ENCODE measurements around the gene ACTN3.

ACTN3 gene

DNA sequence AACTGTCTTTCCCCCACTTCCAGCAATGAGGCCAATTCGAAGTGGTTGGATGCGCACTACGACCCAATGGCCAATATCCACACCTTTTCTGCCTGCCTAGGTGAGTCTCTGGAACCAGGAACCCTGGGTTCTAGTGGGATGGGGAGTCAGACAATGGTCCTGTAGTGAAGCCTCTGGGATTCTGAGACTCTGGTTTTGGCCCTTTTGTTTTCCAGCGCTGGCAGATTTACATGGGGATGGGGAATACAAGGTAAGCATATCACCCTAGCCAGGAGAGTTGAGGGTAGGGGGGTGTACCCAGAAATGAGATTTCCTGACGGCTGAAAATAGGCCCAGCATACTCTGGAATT, 35.7 kb upstream of the ACTN3 start:
- TF ChIP-seq EZH2phosphoT487 (IDR thresholded peaks at IDR 0.05; ENCODE audit: borderline replicate concordance), result no peak
- TF ChIP-seq CTCF (conservative IDR thresholded peaks at IDR 0.05; ENCODE audit: low read length), result no peak
- H3K9me2 ChIP-seq (replicated peaks; ENCODE audit: low read depth, low read length), result no peaks in the 10 kb centered on the region
- peaks cover 4% of the 10 kb centered on the region for H3K4me1 ChIP-seq (ENCODE audit: insufficient read depth, low read length, poor library complexity, severe bottlenecking)
- H3K9me3 ChIP-seq (ENCODE audit: insufficient read depth, low read depth, low read length), result no peaks in the 10 kb centered on the region
- no peaks in the 10 kb centered on the region; the same call in 1 of the 2 replicates for H3K36me3 ChIP-seq (ENCODE audit: insufficient read depth, low read length)
- no peaks in the 10 kb centered on the region for H3K79me2 ChIP-seq (ENCODE audit: insufficient read depth, low read length)
- peak overlapping the region; percentile 24 for H3K9ac ChIP-seq (ENCODE audit: low read depth, low read length, poor library complexity, severe bottlenecking)
- H2AFZ ChIP-seq (ENCODE audit: low read length), result peak overlapping the region; percentile 87; the same call in 1 of the 2 replicates
- peak overlapping the region; percentile 77 for H3K4me2 ChIP-seq (ENCODE audit: low read depth, low read length, poor library complexity, severe bottlenecking)
- H3K27me3 ChIP-seq (ENCODE audit: insufficient read depth, low read length, poor library complexity, severe bottlenecking), result no peaks in the 10 kb centered on the region
- H3K4me3 ChIP-seq (ENCODE audit: low read length, poor library complexity, severe bottlenecking), result peak overlapping the region; percentile 81
- no peaks in the 10 kb centered on the region for H3F3A ChIP-seq (ENCODE audit: low read depth)
- H4K20me1 ChIP-seq (ENCODE audit: insufficient read depth, low read length, poor library complexity, severe bottlenecking), result no peaks in the 10 kb centered on the region

- no peak overlapping the region for H3K4me3 ChIP-seq (ENCODE audit: low read length, poor library complexity, severe bottlenecking)
- H3K36me3 ChIP-seq (ENCODE audit: insufficient read depth, low read length), result no peaks in the 10 kb centered on the region
- TF ChIP-seq CTCF (conservative IDR thresholded peaks at IDR 0.05; ENCODE audit: low read length), result no peak
- TF ChIP-seq EZH2phosphoT487 (IDR thresholded peaks at IDR 0.05; ENCODE audit: borderline replicate concordance), result no peak
- H3K4me2 ChIP-seq (ENCODE audit: low read depth, low read length, poor library complexity, severe bottlenecking), result no peak overlapping the region
- H4K20me1 ChIP-seq (ENCODE audit: insufficient read depth, low read length, poor library complexity, severe bottlenecking), result no peaks in the 10 kb centered on the region
- no peaks in the 10 kb centered on the region for H3K79me2 ChIP-seq (ENCODE audit: insufficient read depth, low read length)
- H3K9me2 ChIP-seq (replicated peaks; ENCODE audit: low read depth, low read length), result no peaks in the 10 kb centered on the region
- no peaks in the 10 kb centered on the region for H3K9me3 ChIP-seq (ENCODE audit: insufficient read depth, low read depth, low read length)
- no peaks in the 10 kb centered on the region for H3K27me3 ChIP-seq (ENCODE audit: insufficient read depth, low read length, poor library complexity, severe bottlenecking)
- no peaks in the 10 kb centered on the region for H3K4me1 ChIP-seq (ENCODE audit: insufficient read depth, low read length, poor library complexity, severe bottlenecking)
- no peak overlapping the region for H3K9ac ChIP-seq (ENCODE audit: low read depth, low read length, poor library complexity, severe bottlenecking)
- no peak overlapping the region for H2AFZ ChIP-seq (ENCODE audit: low read length)
- H3F3A ChIP-seq (ENCODE audit: low read depth), result no peaks in the 10 kb centered on the region
These were observed 23.1 kb upstream of the ACTN3 start for GRCh38 chr11:66523611-66524010.

- no peaks in the 10 kb centered on the region for H4K20me1 ChIP-seq (ENCODE audit: insufficient read depth, low read length, poor library complexity, severe bottlenecking)
- H3K4me1 ChIP-seq (ENCODE audit: insufficient read depth, low read length, poor library complexity, severe bottlenecking), result no peaks in the 10 kb centered on the region
- H3K9me3 ChIP-seq (ENCODE audit: insufficient read depth, low read depth, low read length), result no peaks in the 10 kb centered on the region
- H2AFZ ChIP-seq (ENCODE audit: low read length), result no peak overlapping the region
- no peak overlapping the region for H3K4me2 ChIP-seq (ENCODE audit: low read depth, low read length, poor library complexity, severe bottlenecking)
- no peaks in the 10 kb centered on the region for H3K9me2 ChIP-seq (replicated peaks; ENCODE audit: low read depth, low read length)
- H3K79me2 ChIP-seq (ENCODE audit: insufficient read depth, low read length), result no peaks in the 10 kb centered on the region
- H3K9ac ChIP-seq (ENCODE audit: low read depth, low read length, poor library complexity, severe bottlenecking), result no peak overlapping the region
- no peaks in the 10 kb centered on the region for H3F3A ChIP-seq (ENCODE audit: low read depth)
- H3K27me3 ChIP-seq (ENCODE audit: insufficient read depth, low read length, poor library complexity, severe bottlenecking), result no peaks in the 10 kb centered on the region
- no peaks in the 10 kb centered on the region for H3K36me3 ChIP-seq (ENCODE audit: insufficient read depth, low read length)
- no peak overlapping the region for H3K4me3 ChIP-seq (ENCODE audit: low read length, poor library complexity, severe bottlenecking)
- TF ChIP-seq EZH2phosphoT487 (IDR thresholded peaks at IDR 0.05; ENCODE audit: borderline replicate concordance) (no peak), CTCF (conservative IDR thresholded peaks at IDR 0.05; ENCODE audit: low read length) (no peak)
These were observed 22.2 kb upstream of the ACTN3 start for GRCh38 chr11:66524304-66525040.
